Nephron (organoid): ENCODE measurements around the gene CHN2.

Source experiments
- H3K27ac Mint-ChIP-seq, 3 experiments: 2 replicates each; pipeline ENCODE4 v1.8.0; 2020; ENCODE audit warnings: mixed read lengths in 3 of 3, mild to moderate bottlenecking in 2 of 3, moderate library complexity in 1 of 3
- H3K27me3 Mint-ChIP-seq: 2 replicates; pipeline ENCODE4 v1.8.0; 2021; ENCODE audit warnings: low read depth, mild to moderate bottlenecking, moderate library complexity, mixed read lengths
- H3K36me3 Mint-ChIP-seq: 2 replicates; pipeline ENCODE4 v1.8.0; 2020; ENCODE audit warnings: low read depth, mixed read lengths
- H3K4me1 Mint-ChIP-seq: 2 replicates; pipeline ENCODE4 v1.8.0; 2020; ENCODE audit warnings: mixed read lengths
- H3K4me3 Mint-ChIP-seq, 3 experiments: 2 replicates each; pipeline ENCODE4 v1.8.0; 2020; ENCODE audit warnings: mild to moderate bottlenecking in 3 of 3, mixed read lengths in 3 of 3, moderate library complexity in 2 of 3
- H3K9me3 Mint-ChIP-seq: 2 replicates; pipeline ENCODE4 v1.8.0; 2020; ENCODE audit warnings: mixed read lengths
- TF ChIP-seq, protein P1 (sequence below), 3 experiments: fragments of 200-600 bp; sonication (generic); IDR thresholded peaks; one replicate each; pipeline ENCODE4 v1.5.0; 2021; ENCODE audit warnings: antibody characterized with exemption in 3 of 3; ENCODE audit not compliant: unreplicated experiment in 3 of 3

The CHN2 gene

DNA sequence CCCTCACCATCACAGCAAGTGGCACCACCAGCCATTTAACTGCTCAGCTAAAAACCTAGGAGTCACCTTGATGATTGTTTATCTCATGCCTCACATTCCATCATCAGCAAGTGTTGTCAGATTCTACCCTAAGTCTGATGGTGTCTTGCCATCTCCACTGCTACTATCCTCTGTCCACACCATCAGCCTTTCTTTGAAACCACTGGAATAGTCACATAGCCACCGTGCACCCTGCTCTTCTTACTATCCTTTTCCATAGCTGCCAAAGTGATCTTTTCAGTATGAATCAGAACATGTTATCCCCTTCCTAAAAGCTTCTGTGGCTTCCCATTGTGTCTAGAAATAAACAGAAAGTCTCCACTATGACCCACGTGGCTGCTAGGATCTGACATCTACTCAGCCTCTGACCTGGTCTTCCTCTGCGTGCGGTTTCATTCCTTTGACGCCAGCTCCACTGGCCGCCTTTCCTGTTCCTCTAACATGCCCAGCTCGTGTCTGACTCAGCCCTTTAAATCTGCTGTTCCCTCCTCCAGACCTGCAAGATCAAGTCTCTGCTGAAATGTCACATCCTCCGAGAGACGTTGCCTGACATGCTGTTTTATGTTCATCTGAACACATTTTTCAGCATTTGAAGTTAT is 16.5 kb upstream of the CHN2 start:
- Mint-ChIP-seq H3K4me3 (no peak overlapping the region), H3K9me3 (no peaks in the 10 kb centered on the region), H3K27me3 (no peaks in the 10 kb centered on the region), H3K4me1 (no peaks in the 10 kb centered on the region), H3K27ac (no peak overlapping the region), H3K36me3 (no peaks in the 10 kb centered on the region)
- TF ChIP-seq, protein P1, sequence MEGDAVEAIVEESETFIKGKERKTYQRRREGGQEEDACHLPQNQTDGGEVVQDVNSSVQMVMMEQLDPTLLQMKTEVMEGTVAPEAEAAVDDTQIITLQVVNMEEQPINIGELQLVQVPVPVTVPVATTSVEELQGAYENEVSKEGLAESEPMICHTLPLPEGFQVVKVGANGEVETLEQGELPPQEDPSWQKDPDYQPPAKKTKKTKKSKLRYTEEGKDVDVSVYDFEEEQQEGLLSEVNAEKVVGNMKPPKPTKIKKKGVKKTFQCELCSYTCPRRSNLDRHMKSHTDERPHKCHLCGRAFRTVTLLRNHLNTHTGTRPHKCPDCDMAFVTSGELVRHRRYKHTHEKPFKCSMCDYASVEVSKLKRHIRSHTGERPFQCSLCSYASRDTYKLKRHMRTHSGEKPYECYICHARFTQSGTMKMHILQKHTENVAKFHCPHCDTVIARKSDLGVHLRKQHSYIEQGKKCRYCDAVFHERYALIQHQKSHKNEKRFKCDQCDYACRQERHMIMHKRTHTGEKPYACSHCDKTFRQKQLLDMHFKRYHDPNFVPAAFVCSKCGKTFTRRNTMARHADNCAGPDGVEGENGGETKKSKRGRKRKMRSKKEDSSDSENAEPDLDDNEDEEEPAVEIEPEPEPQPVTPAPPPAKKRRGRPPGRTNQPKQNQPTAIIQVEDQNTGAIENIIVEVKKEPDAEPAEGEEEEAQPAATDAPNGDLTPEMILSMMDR (IDR thresholded peaks at IDR 0.05; ENCODE audit: unreplicated experiment in 3 of 3), result no peak

DNA sequence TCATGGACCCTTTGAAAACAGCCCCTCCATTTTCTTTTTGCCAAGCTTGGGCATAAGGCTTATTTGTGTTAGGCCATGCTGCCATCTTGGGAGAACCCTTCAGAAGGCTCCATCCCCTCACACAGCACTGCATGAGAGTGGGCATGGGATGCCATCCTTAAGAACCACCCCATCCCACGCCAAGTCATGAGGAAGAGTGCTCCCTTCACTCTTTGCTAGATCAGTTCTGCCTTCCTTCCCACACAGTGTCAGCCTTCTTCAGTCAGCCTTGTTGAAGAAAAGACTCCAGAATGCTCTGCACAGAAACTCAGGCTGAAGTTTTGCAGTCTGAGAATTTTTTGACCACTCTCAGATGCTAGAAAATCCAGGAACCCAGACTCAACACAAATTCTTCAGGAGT is 15.5 kb upstream of the CHN2 start:
- H3K27ac Mint-ChIP-seq, result no peak overlapping the region
- TF ChIP-seq, protein P1 (IDR thresholded peaks at IDR 0.05; ENCODE audit: unreplicated experiment in 3 of 3), result no peak
- no peaks in the 10 kb centered on the region for H3K36me3 Mint-ChIP-seq
- no peaks in the 10 kb centered on the region for H3K9me3 Mint-ChIP-seq
- no peak overlapping the region for H3K4me3 Mint-ChIP-seq
- no peaks in the 10 kb centered on the region for H3K4me1 Mint-ChIP-seq
- no peaks in the 10 kb centered on the region for H3K27me3 Mint-ChIP-seq

DNA sequence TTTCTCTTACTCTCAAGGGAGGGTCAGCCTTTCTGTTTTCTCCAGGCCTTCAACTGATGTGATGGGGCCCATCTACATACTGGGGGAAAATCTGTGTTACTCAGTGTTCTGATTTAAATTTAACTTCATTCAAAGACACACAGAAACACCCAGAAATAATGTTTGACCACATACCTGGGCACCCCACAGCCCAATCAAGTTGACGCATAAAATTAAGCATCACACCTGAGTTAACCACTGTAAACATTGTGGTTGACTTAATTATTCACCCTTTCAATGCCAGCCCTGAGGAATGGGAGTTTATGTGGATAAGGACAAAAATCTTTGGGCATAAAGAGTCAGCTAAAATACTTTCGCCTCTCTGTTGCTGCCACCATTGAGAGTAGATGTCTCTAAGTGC is 10.0 kb upstream of the CHN2 start:
- Mint-ChIP-seq H3K9me3 (no peaks in the 10 kb centered on the region), H3K36me3 (no peaks in the 10 kb centered on the region), H3K27ac (no peak overlapping the region), H3K4me3 (no peak overlapping the region), H3K27me3 (peaks cover 8% of the 10 kb centered on the region), H3K4me1 (no peaks in the 10 kb centered on the region)
- TF ChIP-seq, protein P1 (IDR thresholded peaks at IDR 0.05; ENCODE audit: unreplicated experiment in 3 of 3), result no peak

DNA sequence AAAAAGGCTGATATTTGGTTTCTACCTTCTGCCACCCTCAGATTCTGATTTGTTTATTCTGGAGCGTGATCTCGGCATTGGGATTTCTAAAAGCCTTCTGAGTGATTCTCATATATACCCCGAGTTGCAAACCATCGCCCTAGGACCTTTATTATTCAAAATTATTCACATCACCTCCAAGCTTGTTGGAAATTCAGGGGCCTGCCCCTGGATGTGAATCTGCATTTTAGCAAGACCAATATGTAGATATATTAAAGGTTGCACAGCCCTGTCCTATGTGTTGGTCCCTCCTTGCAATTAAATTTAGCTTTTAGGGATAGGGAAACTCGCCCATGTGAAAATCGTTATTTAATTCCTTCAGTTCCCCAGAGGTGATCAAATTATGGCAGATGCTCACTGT is 9.0 kb upstream of the CHN2 start:
- Mint-ChIP-seq H3K27ac (no peak overlapping the region), H3K4me3 (no peak overlapping the region), H3K36me3 (no peaks in the 10 kb centered on the region), H3K4me1 (no peaks in the 10 kb centered on the region), H3K27me3 (peaks cover 16% of the 10 kb centered on the region), H3K9me3 (no peaks in the 10 kb centered on the region)
- TF ChIP-seq, protein P1 (IDR thresholded peaks at IDR 0.05; ENCODE audit: unreplicated experiment in 3 of 3), result no peak

DNA sequence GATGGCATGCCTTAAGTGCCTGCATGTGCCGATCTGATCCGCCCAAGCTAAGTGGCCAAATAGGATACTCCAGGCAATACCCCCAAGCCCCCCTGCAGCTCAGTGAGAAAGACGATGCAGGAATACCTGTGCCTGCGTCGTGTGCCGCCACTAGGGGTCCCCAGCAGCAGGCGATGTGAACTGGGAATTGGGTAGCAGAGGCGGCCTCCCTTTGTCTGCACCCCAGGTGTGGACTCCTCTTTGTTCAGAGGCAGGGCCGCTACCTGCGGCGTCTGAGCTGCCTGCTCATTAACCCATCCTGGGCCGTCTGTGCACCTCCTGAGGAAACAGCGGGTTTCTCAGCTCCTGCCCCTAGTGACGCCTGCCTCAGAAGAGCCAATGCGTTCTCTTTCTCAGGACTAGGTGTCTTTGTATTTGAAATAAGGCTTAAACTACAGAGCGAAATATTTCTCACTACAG is 4.8 kb upstream of the CHN2 start:
- Mint-ChIP-seq H3K4me1 (no peaks in the 10 kb centered on the region), H3K9me3 (no peaks in the 10 kb centered on the region), H3K4me3 (peak overlapping the region; percentile 23 to 60 (median 33)), H3K36me3 (no peaks in the 10 kb centered on the region), H3K27me3 (peaks cover 55% of the 10 kb centered on the region), H3K27ac (peak overlapping the region in 1 of 3 experiments; percentile 37)
- TF ChIP-seq, protein P1 (IDR thresholded peaks at IDR 0.05; ENCODE audit: unreplicated experiment in 3 of 3), result peak; percentile 80 to 86 (median 82)
